GM21423 (cell line): ENCODE measurements around the gene ARHGAP45.
A peak's percentile ranks its signal among the peaks of the same experiment; 100 is the strongest.

Source experiments
- ATAC-seq: cut with Tn5 transposase; IDR thresholded peaks from one replicate; pipeline ENCODE4 v1.9.1; 2021; ENCODE audit warnings: mild to moderate bottlenecking, moderate library complexity; ENCODE audit not compliant: unreplicated experiment

The ARHGAP45 gene

DNA sequence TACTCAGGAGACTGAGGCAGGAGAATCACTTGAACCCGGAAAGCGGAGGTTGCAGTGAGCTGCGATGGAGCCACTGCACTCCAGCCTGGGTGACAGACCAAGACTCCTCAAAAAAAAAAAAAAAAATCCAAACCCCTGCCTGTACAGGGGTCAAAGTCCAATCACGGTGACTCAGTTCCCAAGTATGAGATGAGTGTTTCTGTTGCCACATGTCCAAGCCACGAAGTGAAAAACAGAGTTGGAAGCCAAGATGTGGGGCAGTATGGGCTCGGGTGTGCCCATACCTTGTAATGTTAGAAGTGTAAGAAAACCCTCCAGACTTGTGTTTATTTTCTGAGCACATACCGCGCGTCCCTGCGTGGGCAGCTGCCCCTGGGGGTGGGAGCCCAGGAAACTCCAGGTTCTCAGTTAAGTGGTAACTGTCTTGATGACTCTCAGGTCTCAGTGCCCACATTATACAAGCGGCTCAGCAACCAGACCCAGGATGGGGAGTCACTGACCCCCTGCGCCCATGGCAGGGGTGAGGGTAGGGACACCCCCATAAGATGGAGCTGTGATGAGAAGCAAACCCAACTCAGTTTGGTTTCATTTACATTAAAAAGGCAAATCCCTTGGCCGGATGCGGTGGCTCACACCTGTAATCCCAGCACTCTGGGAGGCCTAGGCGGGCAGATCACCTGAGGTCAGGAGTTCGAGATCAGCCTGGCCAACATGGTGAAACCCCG is 35.6 kb downstream of the ARHGAP45 start:
- ATAC-seq: peak; percentile 13

DNA sequence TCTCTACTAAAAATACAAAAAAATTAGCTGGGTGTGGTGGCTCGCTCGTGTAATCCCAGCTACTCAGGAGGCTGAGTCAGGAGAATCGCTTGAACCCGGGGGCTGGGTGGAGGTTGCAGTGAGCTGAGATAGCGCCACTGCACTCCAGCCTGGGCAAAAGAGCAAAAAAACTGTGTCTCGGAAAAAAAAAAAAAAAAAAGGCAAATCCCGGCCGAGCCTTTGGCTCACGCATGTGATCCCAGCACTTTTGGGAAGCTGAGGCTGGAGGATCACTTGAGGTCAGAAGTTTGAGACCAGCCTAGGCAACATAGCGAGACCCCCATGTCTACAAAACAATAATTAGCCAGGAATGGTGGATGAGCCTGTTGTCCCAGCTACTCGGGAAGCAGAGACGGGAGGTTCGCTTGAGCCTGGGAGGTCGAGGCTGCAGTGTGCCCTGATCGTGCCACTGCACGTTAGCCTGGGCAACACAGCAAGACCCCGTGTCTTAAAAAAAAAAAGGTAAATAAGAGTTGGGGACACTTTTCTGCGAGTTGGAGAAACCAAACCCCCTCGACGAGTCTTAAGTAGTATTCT is 36.3 kb downstream of the ARHGAP45 start:
- no peak for ATAC-seq

DNA sequence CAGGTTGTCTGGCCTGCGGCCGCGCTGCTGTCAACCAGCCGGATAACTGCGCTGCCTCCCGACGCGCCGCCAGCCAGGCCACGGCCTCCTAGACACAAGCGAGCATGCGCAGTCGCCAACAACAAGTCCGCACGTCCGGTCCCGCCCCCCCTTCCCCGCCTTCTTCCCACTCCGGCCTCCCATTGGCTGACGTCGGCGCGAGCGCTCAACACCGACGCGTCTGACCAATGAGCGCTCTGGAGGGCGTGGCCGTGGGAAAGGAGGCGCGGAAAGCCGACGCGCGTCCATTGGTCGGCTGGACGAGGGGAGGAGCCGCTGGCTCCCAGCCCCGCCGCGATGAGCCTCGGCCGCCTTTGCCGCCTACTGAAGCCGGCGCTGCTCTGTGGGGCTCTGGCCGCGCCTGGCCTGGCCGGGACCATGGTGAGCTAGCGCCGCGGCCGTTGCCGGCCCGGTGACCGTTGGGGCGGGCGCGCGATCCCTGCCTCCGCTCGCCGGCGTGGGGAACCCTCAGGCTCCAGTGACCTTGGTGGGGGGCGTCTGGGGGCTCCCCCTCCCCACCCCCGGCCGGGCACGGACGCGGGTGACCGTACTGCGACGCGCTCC is 36.8 kb downstream of the ARHGAP45 start, which contains the start of gene GPX4:
Gene GPX4 (plus strand): TSS at position 287 of the 603 bp plus-strand sequence. CDS start 50 bp downstream, at position 337.
- ATAC-seq: peak; percentile 67

DNA sequence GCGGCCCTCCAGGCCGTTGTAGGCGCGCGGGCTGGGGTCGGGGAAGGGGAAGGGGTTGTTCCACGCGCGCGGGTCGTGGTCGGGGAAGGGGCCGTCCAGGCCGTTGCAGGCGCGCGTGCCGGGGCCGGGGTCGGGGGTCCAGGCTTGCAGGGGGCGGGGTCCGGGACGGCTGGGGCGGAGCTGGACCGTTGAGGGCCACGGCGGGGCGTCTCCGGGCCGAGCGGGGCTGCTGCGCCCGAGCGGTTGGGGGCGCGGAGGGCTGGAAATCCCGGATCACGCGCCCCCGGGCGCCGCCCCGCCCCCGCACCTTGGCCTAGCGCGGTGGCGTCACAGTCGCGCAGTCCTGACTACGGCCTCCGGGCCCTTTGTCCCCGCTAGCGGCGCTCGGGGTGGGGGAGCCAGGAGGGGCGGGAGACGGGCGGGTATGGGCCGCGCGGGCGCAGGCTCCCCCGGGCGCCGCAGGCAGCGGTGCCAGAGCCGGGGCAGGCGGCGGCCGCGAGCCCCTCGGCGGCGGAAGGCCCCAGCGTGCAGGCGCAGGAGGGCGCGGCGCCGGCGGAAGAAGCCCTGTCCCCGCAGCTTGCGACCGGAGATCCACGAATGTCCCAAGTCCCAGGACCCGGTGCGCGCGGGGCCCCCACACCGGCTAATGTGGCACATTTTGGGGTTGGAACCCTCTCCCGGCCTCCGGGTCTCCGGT is 37.5 kb downstream of the ARHGAP45 start:
- ATAC-seq: peak; percentile 33

DNA sequence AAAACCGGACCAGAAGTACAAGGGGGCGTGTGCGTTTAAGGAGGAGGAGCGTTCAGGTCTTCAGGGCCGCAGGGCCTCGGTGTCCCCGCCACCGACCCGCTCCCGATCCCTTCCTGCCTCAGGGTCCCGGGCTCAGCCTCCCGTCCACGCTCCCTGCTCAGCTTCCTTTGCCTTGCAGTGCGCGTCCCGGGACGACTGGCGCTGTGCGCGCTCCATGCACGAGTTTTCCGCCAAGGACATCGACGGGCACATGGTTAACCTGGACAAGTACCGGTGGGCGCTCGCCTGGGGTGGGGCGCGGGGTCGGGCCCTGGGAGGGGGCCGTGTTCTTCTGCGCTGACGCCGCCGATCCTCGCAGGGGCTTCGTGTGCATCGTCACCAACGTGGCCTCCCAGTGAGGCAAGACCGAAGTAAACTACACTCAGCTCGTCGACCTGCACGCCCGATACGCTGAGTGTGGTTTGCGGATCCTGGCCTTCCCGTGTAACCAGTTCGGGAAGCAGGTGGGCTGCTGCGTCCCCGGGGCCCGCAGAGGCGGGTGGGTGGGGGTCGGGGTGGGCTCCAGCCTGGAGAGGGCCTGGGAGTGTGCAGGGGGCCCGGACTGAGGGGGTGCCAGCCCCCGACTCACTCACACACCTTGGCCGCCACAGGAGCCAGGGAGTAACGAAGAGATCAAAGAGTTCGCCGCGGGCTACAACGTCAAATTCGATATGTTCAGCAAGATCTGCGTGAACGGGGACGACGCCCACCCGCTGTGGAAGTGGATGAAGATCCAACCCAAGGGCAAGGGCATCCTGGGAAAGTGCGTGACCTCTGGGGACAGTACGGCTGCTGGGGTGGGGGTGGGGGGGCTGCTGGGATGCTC is 38.3 kb downstream of the ARHGAP45 start:
- no peak for ATAC-seq

DNA sequence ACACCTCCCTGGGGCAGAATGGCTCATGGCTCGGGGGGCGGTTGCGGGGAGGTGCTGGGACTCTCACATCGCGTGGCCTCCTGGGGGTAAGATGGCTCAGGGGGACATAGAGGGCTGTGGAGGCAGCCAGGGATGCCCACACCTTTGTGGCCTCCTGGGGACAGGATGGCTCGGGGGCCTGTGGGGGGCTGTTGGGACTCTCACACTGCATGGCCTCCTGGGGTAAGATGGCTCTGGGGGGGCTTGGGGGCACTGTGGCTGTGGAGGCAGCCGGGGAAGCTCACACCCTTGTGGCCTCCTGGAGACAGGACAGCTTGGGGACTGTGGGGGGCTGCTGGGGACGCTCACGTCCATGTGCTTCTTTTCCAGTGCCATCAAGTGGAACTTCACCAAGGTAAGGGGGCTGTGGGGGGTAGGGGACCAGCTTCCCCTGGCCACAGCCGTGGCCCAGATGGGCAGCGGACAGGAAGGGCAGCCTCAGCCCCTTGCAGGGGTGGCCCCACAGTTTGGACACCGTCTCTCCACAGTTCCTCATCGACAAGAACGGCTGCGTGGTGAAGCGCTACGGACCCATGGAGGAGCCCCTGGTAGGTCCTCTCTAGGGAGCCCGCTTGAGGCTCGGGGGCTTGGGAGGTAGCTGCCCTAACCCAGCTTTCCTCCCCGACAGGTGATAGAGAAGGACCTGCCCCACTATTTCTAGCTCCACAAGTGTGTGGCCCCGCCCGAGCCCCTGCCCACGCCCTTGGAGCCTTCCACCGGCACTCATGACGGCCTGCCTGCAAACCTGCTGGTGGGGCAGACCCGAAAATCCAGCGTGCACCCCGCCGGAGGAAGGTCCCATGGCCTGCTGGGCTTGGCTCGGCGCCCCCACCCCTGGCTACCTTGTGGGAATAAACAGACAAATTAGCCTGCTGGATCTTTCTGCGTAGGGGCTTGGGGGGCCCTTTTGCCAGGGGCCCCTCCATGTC is 39.2 kb downstream of the ARHGAP45 start:
- no peak for ATAC-seq

DNA sequence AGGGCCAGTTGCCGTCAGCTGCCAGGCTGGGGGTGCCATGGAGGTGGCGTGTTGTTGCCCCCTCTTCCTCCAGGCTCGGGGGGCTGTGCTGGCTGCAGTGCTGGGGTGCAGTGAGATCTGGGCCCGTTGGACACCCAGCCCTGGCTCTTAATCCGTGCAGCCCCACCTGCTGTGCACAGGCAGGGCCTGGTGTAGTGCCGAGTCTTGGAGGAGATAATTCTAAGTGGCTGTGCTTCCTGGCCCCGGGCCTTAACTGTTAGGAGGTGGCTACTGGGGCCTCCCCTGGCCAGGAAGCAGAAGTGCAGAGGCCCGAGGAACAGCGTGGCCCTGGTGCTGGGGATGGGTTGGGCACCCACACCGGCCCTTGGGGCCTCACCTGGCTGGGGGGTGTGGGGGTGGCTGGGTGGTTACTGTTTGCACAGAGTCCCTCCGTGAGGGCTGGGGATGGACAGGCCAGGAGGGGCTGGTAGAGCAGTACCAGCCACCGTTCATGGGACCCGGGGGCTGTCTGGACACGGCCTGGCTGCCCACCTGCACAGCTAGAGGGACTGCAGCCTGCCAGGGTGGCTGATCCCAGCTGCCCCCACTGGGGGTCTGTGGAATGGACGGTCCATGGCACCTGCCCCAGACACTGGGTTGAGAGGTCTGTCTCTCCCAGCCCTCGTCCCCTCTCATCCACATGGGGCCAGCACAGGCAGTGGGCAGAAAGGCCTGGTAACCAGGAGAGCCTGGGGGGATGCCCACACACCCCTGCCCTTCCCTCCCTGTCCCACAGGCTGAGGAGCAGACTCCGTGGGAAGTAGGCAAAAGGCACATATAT is 40.1 kb downstream of the ARHGAP45 start:
- no peak for ATAC-seq

DNA sequence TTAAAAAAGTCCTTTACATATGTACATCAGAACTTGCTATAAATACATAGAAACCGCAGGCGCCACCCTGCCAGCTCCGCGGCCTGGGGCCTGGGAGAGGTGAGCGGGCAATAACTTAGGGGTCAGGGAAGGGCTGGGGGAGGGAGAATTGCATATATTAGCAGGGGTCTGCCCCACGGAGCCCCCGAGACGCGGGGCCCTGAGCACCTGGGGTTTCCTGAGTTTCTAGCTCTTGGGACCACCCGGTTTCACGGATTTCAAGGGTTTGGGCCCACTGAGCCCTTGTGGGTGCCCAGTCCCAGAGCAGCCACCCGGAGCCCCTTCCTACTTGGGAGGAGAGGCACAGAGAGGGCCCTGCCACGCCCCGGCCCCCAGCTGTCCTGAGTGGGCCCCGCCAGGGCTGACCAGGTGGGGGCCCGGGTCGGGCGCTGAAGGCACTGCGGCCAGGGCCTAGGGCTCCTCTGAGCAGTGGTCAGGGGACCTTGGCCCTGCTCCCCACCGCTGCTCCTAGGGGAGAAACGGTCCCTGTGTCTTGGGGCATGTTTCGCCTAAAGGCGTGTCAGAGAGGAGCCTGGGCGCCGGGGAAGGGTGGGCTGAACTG is 40.8 kb downstream of the ARHGAP45 start:
- no peak for ATAC-seq

DNA sequence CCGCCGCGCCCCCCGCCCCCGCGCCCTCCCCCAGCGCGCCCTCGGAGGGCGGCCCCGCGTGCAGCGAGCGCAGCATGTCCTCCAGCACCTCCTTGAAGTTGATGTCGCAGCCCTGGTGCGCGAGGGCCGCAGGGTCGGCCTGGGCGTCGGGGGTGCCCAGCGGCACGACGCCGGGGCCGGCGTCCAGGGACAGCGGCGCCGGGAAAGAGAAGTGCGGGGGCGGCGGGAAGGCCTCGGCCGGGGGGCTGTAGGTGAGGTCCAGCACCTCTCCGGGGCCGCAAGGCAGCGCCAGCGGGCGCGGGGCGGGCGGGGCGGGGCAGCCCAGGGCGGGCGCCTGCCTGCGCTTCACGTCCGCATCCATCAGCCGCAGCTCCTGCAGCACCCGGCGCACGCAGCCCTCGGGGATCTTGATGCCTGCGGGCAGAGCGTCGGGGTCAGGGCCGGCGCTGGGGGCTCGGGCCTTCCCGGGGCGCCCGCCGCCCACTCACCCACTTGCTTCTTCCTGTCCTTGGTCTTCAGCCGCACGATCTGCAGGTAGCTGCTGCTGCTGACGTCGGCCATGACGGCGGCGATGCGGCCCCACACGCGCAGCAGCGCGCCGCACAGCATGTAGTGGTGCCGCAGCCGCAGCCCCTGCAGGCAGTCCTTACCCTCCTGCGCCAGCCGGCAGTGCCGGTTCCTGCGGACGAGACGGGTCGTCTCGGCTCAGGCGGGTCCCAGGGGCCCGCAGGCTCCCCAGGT is 41.5 kb downstream of the ARHGAP45 start:
- ATAC-seq: no peak

DNA sequence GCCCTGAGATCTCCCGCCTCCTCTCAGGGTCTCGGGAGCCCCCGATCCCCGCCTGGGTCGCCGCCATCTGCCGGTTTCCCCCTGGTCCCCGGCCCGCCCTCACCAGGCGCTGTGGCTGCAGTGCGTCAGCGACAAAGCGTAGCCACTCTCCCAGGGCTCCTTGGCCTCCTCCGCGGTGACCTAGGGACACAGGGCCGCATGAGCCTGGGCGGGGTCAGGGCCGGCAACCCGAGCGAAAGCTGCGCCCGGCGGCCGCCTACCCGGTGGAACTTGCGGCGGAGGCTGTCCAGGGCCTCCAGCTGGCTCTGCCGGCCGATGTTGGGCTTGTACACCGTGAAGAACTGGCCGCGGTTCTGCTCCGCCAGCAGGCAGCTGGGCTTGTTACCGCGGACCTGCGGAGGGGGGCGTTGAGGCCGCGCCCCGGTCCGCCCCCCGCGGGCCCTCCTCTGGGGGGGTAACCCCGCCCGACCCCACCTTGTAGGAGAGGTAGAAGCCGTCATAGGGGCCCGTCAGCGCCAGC is 42.1 kb downstream of the ARHGAP45 start:
- ATAC-seq: no peak

DNA sequence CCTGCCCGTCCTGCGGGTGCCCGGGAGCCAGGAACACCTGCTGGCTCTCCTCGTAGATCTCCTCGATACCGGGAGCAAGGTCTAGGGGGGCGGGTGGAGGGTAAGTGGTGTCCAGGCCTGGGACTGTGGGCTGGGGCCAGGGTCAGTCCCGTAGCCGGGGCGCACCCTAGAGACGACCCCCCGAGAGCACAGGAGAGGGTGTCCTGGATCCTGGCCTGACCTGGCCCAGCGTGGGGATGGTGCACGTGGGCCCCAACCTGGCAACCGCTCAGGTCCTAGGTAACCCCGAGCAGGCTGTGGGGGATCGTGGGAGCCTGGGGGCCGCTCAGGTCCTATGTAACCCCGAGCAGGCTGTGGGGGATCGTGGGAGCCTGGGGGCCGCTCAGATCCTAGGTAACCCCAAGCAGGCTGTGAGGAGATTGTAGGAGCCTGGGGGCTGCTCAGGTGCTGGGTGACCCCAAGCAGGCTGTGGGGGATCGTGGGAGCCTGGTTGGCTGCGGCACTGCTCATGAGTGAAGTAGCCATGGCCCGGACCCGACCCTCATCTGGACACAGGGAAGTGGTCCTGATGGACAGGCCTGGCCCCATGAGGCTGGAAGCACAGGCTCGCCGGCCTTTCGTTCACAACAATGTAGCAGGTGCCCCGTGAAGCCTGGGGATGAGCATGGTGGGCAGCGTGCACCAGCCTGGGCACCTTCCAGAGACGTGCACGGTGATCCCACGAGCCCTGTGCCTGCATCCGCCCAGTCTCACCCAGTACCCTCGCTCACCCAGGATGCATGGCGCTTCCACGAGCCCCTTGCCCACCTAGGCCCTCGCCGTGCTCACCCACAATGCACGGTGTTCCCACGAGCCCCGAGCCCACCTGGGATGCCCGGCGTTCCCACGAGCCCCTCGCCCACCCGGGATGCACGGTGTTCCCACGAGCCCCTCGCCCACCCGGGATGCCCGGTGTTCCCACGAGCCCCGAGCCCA is 43.0 kb downstream of the ARHGAP45 start:
- no peak for ATAC-seq

DNA sequence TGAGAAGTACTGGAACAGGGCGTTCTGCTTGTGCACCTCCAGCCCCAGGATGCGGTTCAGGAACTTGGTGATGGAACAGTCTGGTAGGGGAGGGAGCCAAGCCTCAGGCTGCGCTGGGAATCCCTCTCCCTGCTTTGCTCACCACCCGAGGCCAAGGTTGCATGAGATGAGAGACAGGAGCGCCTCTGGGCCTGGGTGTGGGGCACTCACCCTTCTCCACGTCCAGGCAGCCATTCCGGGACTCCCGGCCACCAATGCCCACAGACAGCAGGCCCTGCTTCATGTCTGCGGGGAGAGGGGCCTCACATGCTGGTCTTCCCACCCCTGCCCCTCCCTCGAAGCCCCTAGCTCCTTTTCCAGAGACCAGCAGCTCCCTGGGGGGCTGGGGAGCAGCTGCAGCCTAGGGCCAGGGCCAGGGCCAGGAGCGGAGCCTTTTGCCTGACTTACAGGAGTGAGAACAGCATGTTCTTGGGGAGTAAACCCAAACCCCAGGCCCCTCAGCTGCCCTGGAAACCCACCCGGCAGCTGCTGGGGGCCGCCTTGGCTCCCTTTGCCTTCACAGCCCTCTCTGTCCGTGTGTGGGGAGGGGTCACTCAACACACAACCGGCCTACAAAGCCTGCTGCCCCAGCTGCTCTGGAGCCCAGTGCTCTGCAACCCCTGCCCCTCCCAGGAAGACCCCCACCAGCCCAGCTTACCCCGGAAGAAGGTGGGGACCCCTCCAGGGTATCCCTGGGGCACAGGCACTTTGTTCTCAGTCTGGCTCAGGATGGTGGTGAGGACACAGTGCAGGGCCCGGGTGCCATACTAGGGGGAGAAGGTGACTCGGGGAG is 44.1 kb downstream of the ARHGAP45 start:
- no peak for ATAC-seq

DNA sequence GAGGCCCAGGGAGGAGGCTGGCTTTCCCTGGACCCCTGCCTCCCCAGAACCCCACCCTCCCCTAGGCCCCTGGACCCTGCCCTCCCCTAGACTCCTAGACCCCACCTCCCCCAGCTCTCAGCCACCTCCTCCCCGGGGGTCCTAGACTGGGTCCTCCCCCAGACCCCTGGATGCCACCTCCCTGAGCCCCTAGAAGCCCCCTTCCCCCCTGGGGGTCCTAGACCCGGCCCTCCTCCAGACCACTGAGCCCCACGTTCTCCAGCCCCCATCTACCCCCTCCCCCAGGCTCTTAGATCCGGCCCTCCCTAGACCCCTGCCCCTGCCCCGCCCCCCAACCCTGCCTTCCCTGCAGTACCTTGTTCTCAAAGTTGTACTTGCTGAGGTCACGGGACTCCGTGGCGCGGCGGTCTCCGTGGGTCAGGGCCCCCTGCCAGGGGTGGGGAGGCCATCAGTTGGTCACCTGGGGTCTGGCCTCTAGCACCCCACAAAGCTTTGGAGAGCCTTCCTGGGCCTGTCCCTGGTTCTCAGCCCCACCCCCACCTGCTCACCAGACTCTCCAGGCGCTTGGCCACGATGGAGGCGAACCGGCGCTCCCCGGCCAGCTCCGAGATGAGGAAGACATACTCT is 44.8 kb downstream of the ARHGAP45 start:
- ATAC-seq: no peak

DNA sequence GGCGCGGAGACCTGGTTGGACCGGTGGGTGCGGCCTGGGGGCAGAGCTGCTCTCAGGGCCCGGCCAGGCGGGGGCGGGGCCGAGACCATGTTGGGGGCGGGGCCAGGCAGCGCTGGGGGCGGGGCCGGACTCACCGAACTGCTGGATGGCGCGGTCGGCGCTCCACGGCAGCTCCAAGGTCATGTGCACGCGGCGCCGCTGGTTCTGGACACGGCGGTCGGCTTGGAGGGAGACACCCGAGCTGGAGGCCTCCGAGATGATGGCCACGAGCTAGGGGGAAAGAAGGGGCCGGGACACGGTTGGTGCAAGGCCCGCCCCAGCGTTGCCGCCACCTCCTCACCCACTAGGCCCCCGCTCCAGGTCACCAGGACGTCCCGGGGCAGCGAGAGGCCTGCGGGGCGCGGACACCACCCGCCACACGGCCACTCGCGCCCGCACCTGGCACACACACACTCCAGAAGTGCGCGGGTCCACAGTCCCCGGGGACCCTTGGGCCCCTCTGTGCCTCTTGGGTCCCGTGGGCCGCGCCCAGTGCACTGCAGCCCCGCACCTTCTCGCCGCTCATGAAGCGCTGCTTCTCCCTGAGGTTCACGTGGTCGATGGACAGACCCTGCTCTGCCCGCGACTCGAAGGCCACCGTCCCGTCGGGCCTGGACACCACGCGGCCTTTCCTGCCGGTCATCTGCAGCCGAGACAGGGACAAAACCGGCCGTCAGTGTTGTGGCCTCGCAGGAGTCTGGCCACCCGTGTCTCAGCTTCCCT is 45.5 kb downstream of the ARHGAP45 start:
- ATAC-seq: no peak
